HUES64 (cell line): ENCODE results near the gene PDXDC1. TPM values are rescaled to one million over a fixed set of nuclear protein-coding genes. Genes with fewer than 3 reads are reported as not detected.
A peak's percentile ranks its signal among the peaks of the same experiment; 100 is the strongest.
"Not testable (repeated sequence)": the region's sequence is repeated elsewhere in the genome, so short reads cannot be mapped to it uniquely, and the experiment has no call there.

Experiments
- H3K27ac ChIP-seq: 2 replicates; pipeline ENCODE4 v1.7.0; 2013; ENCODE audit warnings: low read depth, low read length, inconsistent platforms
- H3K27me3 ChIP-seq: 2 replicates; pipeline ENCODE4 v1.6.1; 2013; ENCODE audit warnings: mild to moderate bottlenecking, low read length; ENCODE audit not compliant: insufficient read depth
- H3K36me3 ChIP-seq: 2 replicates; pipeline ENCODE4 v1.6.1; 2013; ENCODE audit warnings: mild to moderate bottlenecking, low read length; ENCODE audit not compliant: insufficient read depth
- H3K4me1 ChIP-seq: 2 replicates; pipeline ENCODE4 v1.6.1; 2013; ENCODE audit warnings: mild to moderate bottlenecking, low read length, moderate library complexity; ENCODE audit not compliant: insufficient read depth
- H3K4me3 ChIP-seq: 2 replicates; pipeline ENCODE4 v1.5.1; 2013; ENCODE audit warnings: mild to moderate bottlenecking, low read length, moderate library complexity
- H3K9ac ChIP-seq: 2 replicates; pipeline ENCODE4 v1.6.1; 2013; ENCODE audit warnings: mild to moderate bottlenecking, low read depth, low read length
- H3K9me3 ChIP-seq: 2 replicates; pipeline ENCODE4 v1.6.1; 2013; ENCODE audit warnings: low read depth, low read length; ENCODE audit not compliant: insufficient read depth
- WGBS: fragments of 150-250, 120-280 bp; methylation state at CpG from one replicate; pipeline ENCODE4 v1.1.7; 2013; ENCODE audit warnings: missing lambda C conversion rate; 5-methylcytosine and 5-hydroxymethylcytosine counted together
- polyA plus RNA-seq, 2 experiments: library from polyadenylated mRNA; stranded (reverse); fragments of 50-300 nt; gene quantifications; one replicate each; pipeline ENCODE4 v1.2.3, GENCODE V29; 2013

PDXDC1 gene, protein sequence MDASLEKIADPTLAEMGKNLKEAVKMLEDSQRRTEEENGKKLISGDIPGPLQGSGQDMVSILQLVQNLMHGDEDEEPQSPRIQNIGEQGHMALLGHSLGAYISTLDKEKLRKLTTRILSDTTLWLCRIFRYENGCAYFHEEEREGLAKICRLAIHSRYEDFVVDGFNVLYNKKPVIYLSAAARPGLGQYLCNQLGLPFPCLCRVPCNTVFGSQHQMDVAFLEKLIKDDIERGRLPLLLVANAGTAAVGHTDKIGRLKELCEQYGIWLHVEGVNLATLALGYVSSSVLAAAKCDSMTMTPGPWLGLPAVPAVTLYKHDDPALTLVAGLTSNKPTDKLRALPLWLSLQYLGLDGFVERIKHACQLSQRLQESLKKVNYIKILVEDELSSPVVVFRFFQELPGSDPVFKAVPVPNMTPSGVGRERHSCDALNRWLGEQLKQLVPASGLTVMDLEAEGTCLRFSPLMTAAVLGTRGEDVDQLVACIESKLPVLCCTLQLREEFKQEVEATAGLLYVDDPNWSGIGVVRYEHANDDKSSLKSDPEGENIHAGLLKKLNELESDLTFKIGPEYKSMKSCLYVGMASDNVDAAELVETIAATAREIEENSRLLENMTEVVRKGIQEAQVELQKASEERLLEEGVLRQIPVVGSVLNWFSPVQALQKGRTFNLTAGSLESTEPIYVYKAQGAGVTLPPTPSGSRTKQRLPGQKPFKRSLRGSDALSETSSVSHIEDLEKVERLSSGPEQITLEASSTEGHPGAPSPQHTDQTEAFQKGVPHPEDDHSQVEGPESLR
- 49.3 TPM for polyA plus RNA-seq (2013, experiment 1 of 2)
- polyA plus RNA-seq (2013, experiment 2 of 2), result 42.9 TPM

DNA sequence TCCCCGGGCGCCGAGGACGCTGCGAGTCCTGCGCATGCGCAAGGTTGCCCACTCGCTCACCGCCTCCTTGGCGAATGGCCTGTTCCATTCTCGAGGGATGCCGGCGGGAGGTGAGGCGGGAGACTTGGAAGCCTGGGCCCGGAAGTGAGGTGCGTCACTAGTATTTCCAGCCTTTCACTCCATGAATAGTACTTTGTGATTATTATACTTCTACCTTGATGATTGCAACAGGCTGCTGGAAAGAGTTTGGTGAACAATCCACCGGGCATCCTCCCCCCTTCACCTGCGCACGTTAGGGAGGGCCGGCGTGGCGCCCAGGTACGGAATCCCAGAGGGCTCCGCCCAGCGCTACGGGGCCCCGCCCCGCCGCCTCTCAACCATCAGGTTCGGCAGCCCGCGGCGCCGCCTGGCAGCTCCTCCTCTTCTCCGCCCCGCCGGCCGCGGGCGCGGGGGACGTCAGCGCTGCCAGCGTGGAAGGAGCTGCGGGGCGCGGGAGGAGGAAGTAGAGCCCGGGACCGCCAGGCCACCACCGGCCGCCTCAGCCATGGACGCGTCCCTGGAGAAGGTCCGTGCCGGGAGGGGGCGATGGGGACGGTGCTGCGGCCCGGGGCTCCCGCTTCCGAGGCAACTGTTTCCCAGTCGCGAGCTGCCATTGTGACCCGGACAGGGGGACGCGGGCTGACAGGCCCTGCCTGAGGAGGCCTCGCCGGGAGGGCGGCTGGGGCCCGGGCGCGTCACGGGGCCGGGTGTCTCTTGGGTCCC is at the start of gene PDXDC1:
TSS of gene PDXDC1 (plus strand) at position 371 of the 762 bp plus-strand sequence. CDS start at position 545, 174 bp downstream.
- Histone ChIP-seq H3K9ac (peak within 1 kb of the TSS; percentile 93), H3K4me3 (peak within 1 kb of the TSS; percentile 82)
- WGBS, result under 1% methylated on average over 69 of the region's 74 CpGs

DNA sequence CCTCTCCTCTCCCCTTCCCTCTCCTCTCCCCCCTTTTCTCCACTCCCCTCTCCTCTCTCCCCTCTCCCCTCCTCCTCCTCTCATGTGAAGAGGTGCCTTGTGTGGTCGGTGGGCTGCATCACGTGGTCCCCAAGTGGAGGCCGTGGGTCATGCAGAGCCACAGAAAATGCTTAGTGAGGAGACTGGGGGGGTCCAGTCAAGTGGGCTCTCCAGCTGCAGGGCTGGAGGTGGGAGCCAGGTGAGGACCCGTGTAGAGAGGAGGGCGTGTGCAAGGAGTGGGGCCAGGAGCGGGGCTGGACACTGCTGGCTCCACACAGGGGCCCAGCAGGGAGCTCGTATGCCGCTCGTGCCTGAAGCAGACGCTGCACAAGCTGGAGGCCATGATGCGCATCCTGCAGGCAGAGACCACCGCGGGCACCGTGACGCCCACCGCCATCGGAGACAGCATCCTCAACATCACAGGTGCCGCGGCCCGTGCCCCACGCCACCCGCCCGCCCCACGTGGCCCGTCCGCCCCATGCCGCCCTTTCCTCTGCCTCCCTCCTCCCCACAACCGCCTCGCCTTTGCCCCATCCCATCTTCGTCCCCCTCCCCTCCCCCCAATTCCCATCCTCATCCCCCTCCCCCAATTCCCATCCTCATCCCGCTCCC is 46.6 kb upstream of the PDXDC1 start:
- not testable (repeated sequence) for H3K27ac ChIP-seq, H3K9ac ChIP-seq, H3K9me3 ChIP-seq, H3K4me3 ChIP-seq, H3K4me1 ChIP-seq, H3K36me3 ChIP-seq, H3K27me3 ChIP-seq
- WGBS, result 73% methylated on average over 4 of the region's 31 CpGs

More for the DNA sequence above, at the start of gene PDXDC1:
- peak within 1 kb of the TSS; percentile 76 for H3K27ac ChIP-seq
- not testable (repeated sequence) for H3K36me3 ChIP-seq, H3K4me1 ChIP-seq, H3K9me3 ChIP-seq, H3K27me3 ChIP-seq

DNA sequence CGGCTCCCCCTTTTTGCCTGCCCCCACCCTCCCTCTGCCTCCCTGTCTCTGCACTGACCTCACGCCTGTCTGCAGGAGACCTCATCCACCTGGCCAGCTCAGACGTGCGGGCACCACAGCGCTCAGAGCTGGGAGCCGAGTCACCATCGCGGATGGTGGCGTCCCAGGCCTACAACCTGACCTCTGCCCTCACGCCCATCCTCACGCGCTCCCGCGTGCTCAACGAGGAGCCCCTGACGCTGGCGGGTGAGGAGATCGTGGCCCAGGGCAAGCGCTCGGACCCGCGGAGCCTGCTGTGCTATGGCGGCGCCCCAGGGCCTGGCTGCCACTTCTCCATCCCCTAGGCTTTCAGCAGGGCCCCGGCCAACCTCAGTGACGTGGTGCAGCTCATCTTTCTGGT is 45.6 kb upstream of the PDXDC1 start:
- H3K9ac ChIP-seq, H3K4me3 ChIP-seq, H3K9me3 ChIP-seq, H3K4me1 ChIP-seq, H3K36me3 ChIP-seq, H3K27ac ChIP-seq, H3K27me3 ChIP-seq: not testable (repeated sequence)
- 87% methylated on average over 12 of the region's 26 CpGs for WGBS

DNA sequence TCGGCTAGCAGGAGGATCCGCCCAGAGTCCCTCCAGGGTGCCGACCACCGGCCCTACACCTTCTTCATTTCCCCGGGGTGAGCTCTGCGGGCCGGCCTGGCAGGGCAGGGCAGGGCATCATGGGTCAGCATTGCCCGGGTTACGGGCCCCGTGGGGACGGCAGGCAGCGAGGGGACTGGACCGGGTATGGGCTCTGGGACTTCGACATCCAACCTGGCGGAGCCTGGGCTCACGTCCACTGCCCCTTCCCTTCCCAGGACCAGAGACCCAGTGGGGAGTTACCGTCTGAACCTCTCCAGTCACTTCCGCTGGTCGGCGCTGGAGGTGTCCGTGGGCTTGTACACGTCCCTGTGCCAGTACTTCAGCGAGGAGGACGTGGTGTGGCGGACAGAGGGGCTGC is 44.6 kb upstream of the PDXDC1 start:
- H3K27me3 ChIP-seq, H3K4me3 ChIP-seq, H3K27ac ChIP-seq, H3K4me1 ChIP-seq, H3K36me3 ChIP-seq, H3K9me3 ChIP-seq, H3K9ac ChIP-seq: not testable (repeated sequence)
- 100% methylated on average over 7 of the region's 25 CpGs for WGBS

DNA sequence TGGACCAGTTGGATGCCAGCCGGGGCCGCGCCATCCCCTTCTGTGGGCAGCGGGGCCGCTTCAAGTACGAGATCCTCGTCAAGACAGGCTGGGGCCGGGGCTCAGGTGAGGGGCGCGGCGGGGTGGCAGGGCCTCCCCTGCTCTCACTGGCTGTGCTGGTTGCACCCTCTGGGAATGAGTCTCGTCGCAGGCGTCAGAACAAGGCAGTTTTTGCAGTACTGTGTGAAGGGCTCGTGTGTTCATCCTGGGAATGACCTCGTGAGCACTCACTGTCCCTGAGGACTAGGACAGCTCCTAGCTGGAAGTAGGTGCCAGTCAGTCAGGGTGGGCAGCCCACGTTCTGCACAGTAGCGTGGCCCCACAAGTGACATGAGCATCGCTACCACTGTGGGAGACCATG is 43.9 kb upstream of the PDXDC1 start:
- 97% methylated on average over 9 of the region's 19 CpGs for WGBS

DNA sequence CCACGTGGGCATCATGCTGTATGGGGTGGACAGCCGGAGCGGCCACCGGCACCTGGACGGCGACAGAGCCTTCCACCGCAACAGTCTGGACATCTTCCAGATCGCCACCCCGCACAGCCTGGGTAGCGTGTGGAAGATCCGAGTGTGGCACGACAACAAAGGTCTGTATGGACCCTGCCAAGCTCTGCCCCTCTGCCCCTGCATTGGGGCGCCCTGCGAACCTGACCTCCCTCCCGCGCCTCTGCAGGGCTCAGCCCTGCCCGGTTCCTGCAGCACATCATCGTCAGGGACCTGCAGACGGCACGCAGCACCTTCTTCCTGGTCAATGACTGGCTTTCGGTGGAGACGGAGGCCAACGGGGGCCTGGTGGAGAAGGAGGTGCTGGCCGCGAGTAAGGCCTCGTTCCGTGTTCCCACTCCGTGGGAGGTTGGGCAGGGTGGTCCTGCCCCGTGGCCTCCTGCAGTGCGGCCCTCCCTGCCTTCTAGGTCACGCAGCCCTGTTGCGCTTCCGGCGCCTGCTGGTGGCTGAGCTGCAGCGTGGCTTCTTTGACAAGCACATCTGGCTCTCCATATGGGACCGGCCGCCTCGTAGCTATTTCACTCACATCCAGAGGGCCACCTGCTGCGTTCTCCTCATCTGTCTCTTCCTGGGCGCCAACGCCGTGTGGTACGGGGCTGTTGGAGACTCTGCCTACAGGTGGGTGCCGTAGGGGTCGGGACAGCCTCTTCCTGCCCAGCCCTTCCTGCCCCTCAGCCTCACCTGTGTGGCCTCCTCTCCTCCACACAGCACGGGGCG is 42.0 kb upstream of the PDXDC1 start:
- not testable (repeated sequence) for H3K4me1 ChIP-seq, H3K4me3 ChIP-seq, H3K27ac ChIP-seq, H3K9me3 ChIP-seq, H3K27me3 ChIP-seq, H3K9ac ChIP-seq, H3K36me3 ChIP-seq
- WGBS, result 92% methylated on average over 20 of the region's 47 CpGs

More for the DNA sequence above, 43.9 kb upstream of the PDXDC1 start:
- not testable (repeated sequence) for H3K27ac ChIP-seq, H3K27me3 ChIP-seq, H3K4me1 ChIP-seq, H3K4me3 ChIP-seq, H3K36me3 ChIP-seq, H3K9ac ChIP-seq, H3K9me3 ChIP-seq

DNA sequence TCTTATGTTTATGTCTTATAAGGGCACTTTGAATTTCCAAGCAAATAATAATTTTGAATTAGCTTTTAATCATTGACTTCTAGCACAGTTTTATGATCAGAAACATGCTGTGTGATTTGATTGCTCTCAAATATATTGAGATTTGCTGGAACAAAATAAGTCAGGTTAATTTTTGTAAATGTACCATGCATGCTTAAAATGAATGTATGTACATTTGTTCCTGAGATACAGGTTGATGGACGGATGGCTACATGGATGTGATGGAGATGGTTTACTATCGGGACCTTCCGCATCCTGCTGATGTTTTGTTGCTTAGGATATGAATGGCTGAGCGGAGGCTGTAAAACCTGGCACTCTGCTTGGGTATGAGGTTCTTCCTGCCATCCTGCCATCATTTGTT is 37.7 kb upstream of the PDXDC1 start, which contains the start of gene NPIPA1:
TSS of gene NPIPA1 (plus strand) at position 301 of the 400 bp plus-strand sequence. CDS start at position 301, 0 bp downstream.
- H3K27ac ChIP-seq, H3K36me3 ChIP-seq, H3K9me3 ChIP-seq, H3K9ac ChIP-seq, H3K4me1 ChIP-seq, H3K27me3 ChIP-seq, H3K4me3 ChIP-seq: not testable (repeated sequence)
- WGBS, result no CpG with 5 or more reads among the region's 4 CpGs

DNA sequence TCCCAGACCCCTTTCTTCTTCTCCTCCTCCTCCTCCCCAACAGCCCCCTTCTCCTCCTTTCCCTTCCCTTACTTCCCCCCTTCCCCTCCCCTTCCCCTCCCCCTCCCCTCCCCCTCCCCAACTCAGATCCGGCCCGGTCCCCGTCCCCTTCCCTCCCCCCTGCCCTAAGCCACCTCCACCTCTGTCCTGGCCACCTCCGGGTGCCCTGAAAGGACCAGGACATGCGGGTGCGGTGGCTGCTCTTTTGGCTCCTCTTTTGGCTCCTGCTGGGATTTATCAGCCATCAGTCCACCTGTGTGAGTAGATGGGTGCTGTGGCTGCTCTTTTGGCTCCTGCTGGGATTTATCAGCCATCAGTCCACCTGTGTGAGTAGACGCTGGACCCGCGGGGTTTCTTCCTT is 36.8 kb upstream of the PDXDC1 start:
- not testable (repeated sequence) for H3K9me3 ChIP-seq, H3K4me3 ChIP-seq, H3K9ac ChIP-seq, H3K27me3 ChIP-seq, H3K36me3 ChIP-seq, H3K27ac ChIP-seq, H3K4me1 ChIP-seq
- 72% methylated on average over 6 of the region's 9 CpGs for WGBS

DNA sequence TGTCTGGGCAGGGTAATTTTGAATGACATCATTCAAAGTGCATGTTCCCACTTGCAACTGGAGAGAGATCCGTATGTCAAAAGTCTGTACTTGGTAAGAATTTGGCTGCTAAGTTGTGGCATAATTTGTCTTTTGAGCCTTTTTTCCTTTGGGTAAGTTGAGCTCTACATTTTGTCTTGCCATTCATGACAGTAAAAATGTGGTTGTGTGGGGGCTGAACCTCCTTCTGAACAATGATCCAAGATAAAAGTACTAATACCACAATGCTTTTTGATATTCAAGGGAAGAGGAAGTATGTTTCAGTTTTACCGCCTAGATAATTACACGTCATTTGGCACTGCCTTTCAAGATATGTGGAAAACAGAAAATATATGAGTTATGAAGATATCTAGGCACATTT is 32.1 kb upstream of the PDXDC1 start:
- H3K27ac ChIP-seq, H3K4me1 ChIP-seq, H3K9me3 ChIP-seq, H3K27me3 ChIP-seq, H3K36me3 ChIP-seq, H3K9ac ChIP-seq, H3K4me3 ChIP-seq: not testable (repeated sequence)
- 95% methylated on average over 3 of the region's 3 CpGs for WGBS

DNA sequence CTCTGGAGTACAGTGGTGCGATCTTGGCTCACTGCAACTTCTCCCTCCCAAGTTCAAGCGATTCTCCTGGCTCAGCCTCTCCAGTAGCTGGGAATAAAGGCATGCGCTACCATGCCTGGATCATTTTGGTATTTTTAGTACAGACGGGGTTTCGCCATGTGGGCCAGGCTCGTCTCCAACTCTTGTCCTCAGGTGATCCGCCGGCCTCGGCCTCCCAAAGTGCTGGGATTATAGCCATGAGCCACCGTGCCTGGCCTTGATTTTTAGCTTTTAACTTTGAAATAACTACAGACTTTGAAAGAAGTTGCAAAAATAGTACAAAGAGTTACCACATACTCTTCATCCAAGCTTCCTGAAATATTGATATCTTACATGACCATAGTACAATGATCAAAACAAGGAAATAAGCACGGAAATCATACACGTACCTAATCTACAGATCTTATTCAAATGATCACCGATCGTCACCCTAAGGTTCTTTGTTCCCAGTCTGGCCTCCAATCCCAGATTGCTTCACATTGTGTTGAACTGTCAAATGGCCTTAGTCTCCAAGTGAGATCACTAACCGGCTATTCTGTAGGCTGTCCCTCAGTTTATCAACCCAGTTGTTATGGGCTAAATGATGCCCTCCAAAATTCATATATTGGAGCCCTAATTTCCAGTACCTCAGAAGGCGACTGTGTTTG is 19.1 kb upstream of the PDXDC1 start:
- Histone ChIP-seq H3K9ac (no peak overlapping the region), H3K9me3 (no peaks in the 10 kb centered on the region), H3K27me3 (no peaks in the 10 kb centered on the region), H3K4me1 (no peaks in the 10 kb centered on the region), H3K4me3 (no peak overlapping the region), H3K27ac (no peak overlapping the region), H3K36me3 (no peaks in the 10 kb centered on the region)
- 93% methylated on average over 16 of the region's 16 CpGs for WGBS
